Colonic mucosa (tissue), 4 donors: Measurements from ENCODE around the gene SRGAP1. TPM values are rescaled to one million over a fixed set of nuclear protein-coding genes. Genes with fewer than 3 reads are reported as not detected.

Experiments
- DNase-seq: peaks from one replicate; pipeline ENCODE4 v3.0.0-alpha.2; 2020
- H3K27ac ChIP-seq: fragments of 200-600 bp; one replicate; pipeline ENCODE4 v1.8.0; 2021
- H3K27me3 ChIP-seq: fragments of 200-600 bp; one replicate; pipeline ENCODE4 v1.8.0; 2021
- H3K36me3 ChIP-seq: fragments of 200-600 bp; one replicate; pipeline ENCODE4 v1.8.0; 2021
- H3K4me1 ChIP-seq: fragments of 200-600 bp; one replicate; pipeline ENCODE4 v1.8.0; 2021; ENCODE audit warnings: mild to moderate bottlenecking
- H3K4me3 ChIP-seq: fragments of 200-600 bp; one replicate; pipeline ENCODE4 v1.8.0; 2021
- H3K9ac ChIP-seq, 2 donors: one replicate each; pipeline ENCODE4 v1.7.0; 2013; ENCODE audit warnings: control low read depth in 2 of 2, low read depth in 2 of 2, low read length in 2 of 2
- H3K9me3 ChIP-seq: fragments of 200-600 bp; one replicate; pipeline ENCODE4 v1.8.0; 2021
- intact Hi-C: fragments of 100-400 bp; cut with DNase I; formaldehyde crosslinking; loops from one replicate; pipeline ENCODE4 v1.14.1; 2022
- total RNA-seq, 2 donors: library from RNA; stranded (reverse); fragmentation: NEBNext Ultra II Directional in 1 of 2; extraction: Animal tissue kit (Norgen Biotek cat#: 25700) in 1 of 2; gene quantifications; one replicate each; pipeline ENCODE4 v1.2.1, GENCODE V29; 2021
- TF ChIP-seq, protein P1 (sequence below): fragments of 200-600 bp; IDR thresholded peaks from one replicate; pipeline ENCODE4 v1.8.0; 2022; ENCODE audit warnings: antibody characterized with exemption, mild to moderate bottlenecking
- donor health status: healthy.
- donor health status: DM: no; HTN: no; CAD: no.
- donor health status: DM: no; HTN: no; CAD: no.

Gene SRGAP1
- total RNA-seq, 2 donors from 2014 or later: 8.7 to 9.8 TPM

DNA sequence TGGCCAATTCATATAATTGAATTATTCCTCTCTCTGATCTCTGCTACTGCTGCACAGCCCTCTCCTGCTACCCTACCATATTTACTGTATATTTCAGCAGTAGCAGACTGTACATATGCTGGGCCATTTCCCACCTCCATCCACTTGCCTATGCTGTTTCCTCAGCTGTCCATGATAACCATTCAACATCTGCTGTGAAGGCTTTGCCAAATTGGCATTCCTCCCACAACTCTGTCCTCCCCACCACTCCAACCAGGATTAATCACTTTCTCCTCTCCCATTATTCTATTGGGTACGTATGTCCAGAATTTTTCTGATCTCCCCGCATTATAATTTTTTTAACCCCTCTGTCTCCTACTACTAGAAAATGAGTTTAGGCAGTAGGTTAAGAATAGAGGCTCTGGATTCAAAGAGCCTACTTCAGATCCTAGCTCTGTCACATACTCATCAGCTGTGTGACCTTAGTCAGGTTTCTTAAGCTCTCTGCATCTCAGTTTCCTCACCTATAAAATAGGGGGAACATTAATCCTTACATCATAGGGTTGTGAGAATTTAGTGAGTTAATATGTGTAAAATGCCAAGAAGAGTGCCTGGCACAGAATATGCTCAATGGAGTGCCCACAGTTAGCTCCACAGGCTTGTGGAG is 254.3 kb downstream of the SRGAP1 start:
- Histone ChIP-seq H3K27ac (no peak overlapping the region), H3K4me3 (no peak overlapping the region), H3K9me3 (no peaks in the 10 kb centered on the region), H3K9ac (no peak overlapping the region), H3K4me1 (no peaks in the 10 kb centered on the region), H3K36me3 (no peaks in the 10 kb centered on the region), H3K27me3 (no peaks in the 10 kb centered on the region)
- TF ChIP-seq, protein P1, sequence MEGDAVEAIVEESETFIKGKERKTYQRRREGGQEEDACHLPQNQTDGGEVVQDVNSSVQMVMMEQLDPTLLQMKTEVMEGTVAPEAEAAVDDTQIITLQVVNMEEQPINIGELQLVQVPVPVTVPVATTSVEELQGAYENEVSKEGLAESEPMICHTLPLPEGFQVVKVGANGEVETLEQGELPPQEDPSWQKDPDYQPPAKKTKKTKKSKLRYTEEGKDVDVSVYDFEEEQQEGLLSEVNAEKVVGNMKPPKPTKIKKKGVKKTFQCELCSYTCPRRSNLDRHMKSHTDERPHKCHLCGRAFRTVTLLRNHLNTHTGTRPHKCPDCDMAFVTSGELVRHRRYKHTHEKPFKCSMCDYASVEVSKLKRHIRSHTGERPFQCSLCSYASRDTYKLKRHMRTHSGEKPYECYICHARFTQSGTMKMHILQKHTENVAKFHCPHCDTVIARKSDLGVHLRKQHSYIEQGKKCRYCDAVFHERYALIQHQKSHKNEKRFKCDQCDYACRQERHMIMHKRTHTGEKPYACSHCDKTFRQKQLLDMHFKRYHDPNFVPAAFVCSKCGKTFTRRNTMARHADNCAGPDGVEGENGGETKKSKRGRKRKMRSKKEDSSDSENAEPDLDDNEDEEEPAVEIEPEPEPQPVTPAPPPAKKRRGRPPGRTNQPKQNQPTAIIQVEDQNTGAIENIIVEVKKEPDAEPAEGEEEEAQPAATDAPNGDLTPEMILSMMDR: no peak
- no peak for DNase-seq
- intact Hi-C loops: no loop called here

DNA sequence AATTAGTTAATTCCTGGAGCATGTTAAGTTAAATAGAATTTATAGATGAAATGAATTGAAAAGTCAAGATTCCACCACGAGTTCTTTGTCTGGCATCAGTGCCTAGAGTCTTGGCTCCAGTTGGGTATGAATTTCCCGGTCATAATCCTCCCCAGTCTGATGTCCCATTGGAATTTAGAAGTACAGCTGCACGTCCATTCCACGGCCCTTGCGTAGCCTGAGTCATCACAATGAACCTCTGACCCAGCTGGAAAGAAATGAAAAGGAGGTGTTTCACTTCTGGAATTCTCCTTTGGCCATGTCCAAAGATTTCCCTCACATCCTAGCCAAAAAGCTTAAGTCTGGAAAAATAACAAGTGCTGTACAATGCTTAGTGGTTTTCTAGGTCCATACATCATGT is 254.9 kb downstream of the SRGAP1 start:
- Histone ChIP-seq H3K9me3 (no peaks in the 10 kb centered on the region), H3K36me3 (no peaks in the 10 kb centered on the region), H3K4me3 (no peak overlapping the region), H3K9ac (no peak overlapping the region), H3K27me3 (no peaks in the 10 kb centered on the region), H3K4me1 (no peaks in the 10 kb centered on the region), H3K27ac (no peak overlapping the region)
- intact Hi-C loops: no loop called here
- DNase-seq: no peak
- TF ChIP-seq, protein P1: no peak

DNA sequence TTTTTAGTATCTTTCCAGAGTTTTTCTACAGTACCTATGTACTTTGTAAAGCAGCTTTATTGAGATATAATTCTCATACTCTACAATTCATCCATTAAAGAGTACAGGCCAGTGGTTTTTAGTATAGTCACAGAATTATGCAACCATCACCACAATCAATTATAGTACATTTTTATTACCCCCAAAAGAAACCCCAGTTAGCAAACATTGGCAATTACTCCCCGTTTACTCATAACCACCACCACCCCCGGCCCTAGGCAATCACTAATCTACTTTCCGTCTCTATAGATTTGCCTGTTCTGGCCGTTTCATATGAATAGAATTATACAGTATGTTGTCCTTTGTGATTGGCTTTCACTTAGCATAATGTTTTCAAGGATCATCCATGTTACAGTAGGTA is 257.8 kb downstream of the SRGAP1 start:
- Histone ChIP-seq H3K4me1 (no peaks in the 10 kb centered on the region), H3K9ac (no peak overlapping the region), H3K27me3 (no peaks in the 10 kb centered on the region), H3K27ac (no peak overlapping the region), H3K9me3 (no peaks in the 10 kb centered on the region), H3K4me3 (no peak overlapping the region), H3K36me3 (no peaks in the 10 kb centered on the region)
- TF ChIP-seq, protein P1: no peak
- DNase-seq: no peak
- intact Hi-C loops: no loop called here

DNA sequence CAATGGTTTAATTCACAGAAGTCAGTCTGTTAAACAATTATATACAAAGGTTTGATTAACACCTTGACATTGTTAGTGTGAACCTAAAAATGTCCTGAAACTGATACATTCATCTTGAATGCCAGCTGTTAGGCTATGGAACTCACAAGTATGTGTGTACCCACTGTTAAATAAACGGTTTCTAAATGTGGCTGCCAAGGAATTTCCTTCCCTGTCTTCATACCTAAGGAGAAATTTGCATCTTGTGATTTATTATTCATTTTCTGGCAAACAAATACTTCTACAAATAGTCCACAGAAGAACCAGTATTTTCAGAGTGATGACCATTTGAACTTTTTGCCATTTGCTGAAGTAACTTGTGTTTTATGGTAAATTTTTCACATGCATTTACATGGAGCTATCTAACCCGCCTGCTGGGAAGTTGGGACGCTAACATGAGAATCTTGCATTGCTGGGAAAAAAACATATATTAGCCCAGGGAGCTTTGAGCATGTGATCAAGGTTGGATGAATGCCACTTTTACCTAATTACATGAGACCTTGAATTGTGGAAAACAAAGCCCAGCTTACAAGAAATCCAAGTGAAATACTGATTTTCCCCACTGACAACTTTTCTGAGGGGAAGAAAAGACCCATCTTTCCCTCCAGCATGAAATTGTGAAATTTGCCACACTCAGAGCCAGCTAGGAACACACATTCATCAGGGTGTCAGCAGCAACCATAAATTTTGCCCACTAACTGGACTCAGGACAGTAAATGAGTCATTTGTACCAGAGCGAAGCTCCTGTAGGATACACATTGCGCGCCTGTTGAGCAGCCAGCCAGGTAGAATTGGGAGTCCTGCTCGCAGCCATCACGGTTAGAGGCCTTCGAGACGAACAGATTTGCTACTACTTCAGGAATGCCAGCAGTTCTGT is 259.6 kb downstream of the SRGAP1 start:
- DNase-seq: no peak

DNA sequence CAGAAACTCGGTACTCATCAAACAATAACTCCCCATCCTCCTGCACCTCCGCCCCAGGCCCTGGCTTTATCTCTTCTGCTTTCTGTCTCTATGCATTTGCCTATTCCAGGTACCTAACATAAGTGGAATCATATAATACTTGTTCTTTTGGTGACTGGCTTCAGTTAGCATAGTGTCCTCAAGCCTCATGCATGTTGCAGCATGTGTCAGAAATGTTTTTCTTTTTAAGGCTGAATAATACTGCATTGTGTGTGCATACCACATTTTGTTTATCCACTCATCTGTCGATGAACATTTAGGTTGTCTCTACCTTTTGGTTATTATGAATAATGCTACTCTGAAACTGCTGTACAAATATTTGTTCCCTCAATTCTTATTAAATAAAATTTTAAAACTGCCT is 260.5 kb downstream of the SRGAP1 start:
- Histone ChIP-seq H3K9ac (no peak overlapping the region), H3K9me3 (no peaks in the 10 kb centered on the region), H3K36me3 (no peaks in the 10 kb centered on the region), H3K27ac (no peak overlapping the region), H3K4me1 (no peaks in the 10 kb centered on the region), H3K27me3 (no peaks in the 10 kb centered on the region), H3K4me3 (no peak overlapping the region)
- DNase-seq: no peak
- intact Hi-C loops: no loop called here
- TF ChIP-seq, protein P1: no peak

More for the DNA sequence above, 259.6 kb downstream of the SRGAP1 start:
- no peaks in the 10 kb centered on the region for H3K27me3 ChIP-seq
- no peak overlapping the region for H3K27ac ChIP-seq
- intact Hi-C loops: no loop called here
- H3K36me3 ChIP-seq: no peaks in the 10 kb centered on the region
- H3K4me1 ChIP-seq: no peaks in the 10 kb centered on the region
- no peak overlapping the region for H3K4me3 ChIP-seq
- no peaks in the 10 kb centered on the region for H3K9me3 ChIP-seq
- TF ChIP-seq, protein P1: no peak
- H3K9ac ChIP-seq: no peak overlapping the region
